CD4-positive, alpha-beta T cell (primary cell): ENCODE results near the gene HTD2. TPM values are rescaled to one million over a fixed set of nuclear protein-coding genes. Genes with fewer than 3 reads are reported as not detected.

Experiments used
- ATAC-seq: fragments of 200-7000 bp; cut with Tn5 transposase; one replicate; pipeline ENCODE4 v1.10.0; 2022; ENCODE audit warnings: mild to moderate bottlenecking; ENCODE audit not compliant: poor library complexity
- CTCF ChIA-PET: fragments of 350-600 bp; sonication (Branson Sonifier 250); formaldehyde crosslinking; loops from one replicate; lab custom pipeline; 2021; ENCODE audit warnings: antibody characterized with exemption, inconsistent platforms; lab: Charles Lee
- POLR2A ChIA-PET: fragments of 350-600 bp; sonication (Branson Sonifier 250); formaldehyde crosslinking; loops from one replicate; lab custom pipeline; 2021; ENCODE audit warnings: antibody characterized with exemption, inconsistent platforms; lab: Charles Lee
- DNase-seq, 14 experiments: peaks; one replicate each; pipeline ENCODE4 v3.0.0-alpha.2; 2013 to 2020; ENCODE audit warnings: mixed read lengths in 2 of 14
- H3K27ac ChIP-seq, 2 donors: one replicate each; pipeline versions ENCODE4 v1.5.1 to v1.7.0; 2013; ENCODE audit warnings: low read length in 2 of 2, low read depth in 1 of 2, mild to moderate bottlenecking in 1 of 2
- H3K27me3 ChIP-seq, 2 experiments: 1 replicate in 1 of 2; 2 replicates in 1 of 2; pipeline versions ENCODE4 v1.6.1 to v1.7.0; 2013; ENCODE audit warnings: low read length in 2 of 2, control low read depth in 1 of 2, mild to moderate bottlenecking in 1 of 2, moderate library complexity in 1 of 2; ENCODE audit not compliant: insufficient read depth in 2 of 2, control insufficient read depth in 1 of 2
- H3K36me3 ChIP-seq: one replicate; pipeline ENCODE4 v1.6.1; 2013; ENCODE audit warnings: low read length, control low read depth; ENCODE audit not compliant: insufficient read depth
- H3K4me1 ChIP-seq: one replicate; pipeline ENCODE4 v1.6.1; 2013; ENCODE audit warnings: low read length, control low read depth; ENCODE audit not compliant: insufficient read depth
- H3K4me3 ChIP-seq: one replicate; pipeline ENCODE4 v1.5.1; 2013; ENCODE audit warnings: mild to moderate bottlenecking, low read length, moderate library complexity
- H3K9me3 ChIP-seq, 2 experiments: 1 replicate in 1 of 2; 2 replicates in 1 of 2; pipeline versions ENCODE4 v1.6.1 to v1.7.0; 2013; ENCODE audit warnings: low read length in 2 of 2, mild to moderate bottlenecking in 2 of 2, control low read depth in 1 of 2, moderate library complexity in 1 of 2; ENCODE audit not compliant: control insufficient read depth in 1 of 2, insufficient read depth in 1 of 2
- H3K27ac Mint-ChIP-seq: one replicate; pipeline ENCODE4 v1.8.0; 2020; ENCODE audit warnings: mixed read lengths
- H3K27me3 Mint-ChIP-seq: one replicate; pipeline ENCODE4 v1.8.0; 2021; ENCODE audit warnings: mixed read lengths
- H3K36me3 Mint-ChIP-seq: one replicate; pipeline ENCODE4 v1.8.0; 2021; ENCODE audit warnings: low read depth, mixed read lengths
- H3K4me1 Mint-ChIP-seq: one replicate; pipeline ENCODE4 v1.8.0; 2021; ENCODE audit warnings: low read depth, mixed read lengths
- H3K4me3 Mint-ChIP-seq: one replicate; pipeline ENCODE4 v1.8.0; 2020; ENCODE audit warnings: mild to moderate bottlenecking, mixed read lengths
- H3K9me3 Mint-ChIP-seq: one replicate; pipeline ENCODE4 v1.8.0; 2020; ENCODE audit warnings: mixed read lengths
- intact Hi-C, 2 experiments: fragments of 100-400 bp; cut with DNase I in 1 of 2; cut with micrococcal nuclease in 1 of 2; formaldehyde crosslinking; loops; one replicate each; pipeline versions ENCODE4 v1.15.1 to v1.9.0; 2023 to 2025; cut with DNase I, micrococcal nuclease
- total RNA-seq, 174 experiments: library from RNA in 2 of 174; stranded (reverse) in 2 of 174; gene quantifications; one replicate each; pipeline ENCODE4 v1.2.3 and lab custom pipeline; 2021 to 2026
- TF ChIP-seq, protein P1 (sequence below): fragments of 200-600 bp; IDR thresholded peaks from one replicate; pipeline ENCODE4 v1.8.0; 2022; ENCODE audit warnings: antibody characterized with exemption, mild to moderate bottlenecking

The HTD2 gene
- total RNA-seq, 2 experiments from 2014 or later: 7.2 to 7.3 TPM

DNA sequence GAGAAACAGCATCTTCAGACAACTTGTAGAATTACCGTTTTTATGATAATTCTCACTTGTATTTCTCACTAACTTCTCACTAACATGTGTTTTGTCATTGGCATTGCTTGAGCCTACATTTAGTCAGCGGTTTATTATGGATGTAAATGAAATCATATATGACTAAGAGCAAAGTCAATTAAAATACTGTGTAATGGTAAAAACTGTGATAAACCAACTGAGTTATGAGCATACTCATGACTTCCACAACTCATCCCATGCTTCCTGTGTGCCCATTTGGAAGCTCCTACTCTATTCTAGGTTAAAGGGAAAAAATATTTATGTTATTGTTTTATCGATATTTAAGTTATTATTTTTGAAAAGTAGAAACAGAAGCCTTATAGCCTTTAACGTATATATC lies 39.1 kb downstream of the HTD2 start:
- peaks cover 18% of the 10 kb centered on the region for H3K36me3 Mint-ChIP-seq
- intact Hi-C loops: no loop called here
- ATAC-seq (no peak), DNase-seq (no peak)
- H3K4me3 Mint-ChIP-seq: no peak overlapping the region
- H3K27ac Mint-ChIP-seq: no peak overlapping the region
- no peaks in the 10 kb centered on the region for H3K9me3 Mint-ChIP-seq
- TF ChIP-seq, protein P1, sequence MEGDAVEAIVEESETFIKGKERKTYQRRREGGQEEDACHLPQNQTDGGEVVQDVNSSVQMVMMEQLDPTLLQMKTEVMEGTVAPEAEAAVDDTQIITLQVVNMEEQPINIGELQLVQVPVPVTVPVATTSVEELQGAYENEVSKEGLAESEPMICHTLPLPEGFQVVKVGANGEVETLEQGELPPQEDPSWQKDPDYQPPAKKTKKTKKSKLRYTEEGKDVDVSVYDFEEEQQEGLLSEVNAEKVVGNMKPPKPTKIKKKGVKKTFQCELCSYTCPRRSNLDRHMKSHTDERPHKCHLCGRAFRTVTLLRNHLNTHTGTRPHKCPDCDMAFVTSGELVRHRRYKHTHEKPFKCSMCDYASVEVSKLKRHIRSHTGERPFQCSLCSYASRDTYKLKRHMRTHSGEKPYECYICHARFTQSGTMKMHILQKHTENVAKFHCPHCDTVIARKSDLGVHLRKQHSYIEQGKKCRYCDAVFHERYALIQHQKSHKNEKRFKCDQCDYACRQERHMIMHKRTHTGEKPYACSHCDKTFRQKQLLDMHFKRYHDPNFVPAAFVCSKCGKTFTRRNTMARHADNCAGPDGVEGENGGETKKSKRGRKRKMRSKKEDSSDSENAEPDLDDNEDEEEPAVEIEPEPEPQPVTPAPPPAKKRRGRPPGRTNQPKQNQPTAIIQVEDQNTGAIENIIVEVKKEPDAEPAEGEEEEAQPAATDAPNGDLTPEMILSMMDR: no peak
- Histone ChIP-seq H3K36me3 (peaks cover 15% of the 10 kb centered on the region), H3K4me1 (peaks cover 11% of the 10 kb centered on the region), H3K27me3 (no peaks in the 10 kb centered on the region), H3K4me3 (no peak overlapping the region), H3K9me3 (no peaks in the 10 kb centered on the region), H3K27ac (no peak overlapping the region)
- POLR2A ChIA-PET: no interaction called here
- no peaks in the 10 kb centered on the region for H3K27me3 Mint-ChIP-seq
- peaks cover 21% of the 10 kb centered on the region for H3K4me1 Mint-ChIP-seq
- CTCF ChIA-PET: no interaction called here

DNA sequence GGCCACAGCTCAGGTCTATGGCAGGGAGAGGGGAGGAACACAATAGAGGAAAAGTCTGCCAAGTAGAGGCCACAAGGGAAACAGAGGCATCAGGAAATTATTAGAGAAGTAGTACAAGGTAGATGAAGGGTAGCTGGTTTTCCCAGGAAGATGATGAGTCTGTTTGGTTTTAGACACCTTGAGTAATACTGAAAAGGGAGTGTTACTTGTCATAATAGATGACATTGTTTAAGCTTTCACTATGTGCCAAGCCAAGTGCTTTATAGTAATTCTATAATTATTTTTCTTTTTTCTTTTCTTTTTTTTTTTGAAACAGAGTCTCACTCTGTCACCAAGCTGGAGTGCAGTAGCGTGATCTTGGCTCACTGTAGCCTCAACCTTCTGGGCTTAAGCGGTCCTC lies 40.0 kb downstream of the HTD2 start:
- Histone ChIP-seq H3K36me3 (peaks cover 15% of the 10 kb centered on the region), H3K4me1 (peaks cover 12% of the 10 kb centered on the region), H3K4me3 (no peak overlapping the region), H3K27me3 (no peaks in the 10 kb centered on the region), H3K27ac (no peak overlapping the region), H3K9me3 (no peaks in the 10 kb centered on the region)
- peaks cover 11% of the 10 kb centered on the region for H3K36me3 Mint-ChIP-seq
- DNase-seq: no peak
- peaks cover 27% of the 10 kb centered on the region for H3K4me1 Mint-ChIP-seq
- H3K9me3 Mint-ChIP-seq: no peaks in the 10 kb centered on the region
- TF ChIP-seq, protein P1: no peak
- intact Hi-C loops: no loop called here
- CTCF ChIA-PET: no interaction called here
- POLR2A ChIA-PET: no interaction called here
- H3K4me3 Mint-ChIP-seq: no peak overlapping the region
- ATAC-seq: no peak
- H3K27me3 Mint-ChIP-seq: no peaks in the 10 kb centered on the region
- H3K27ac Mint-ChIP-seq: no peak overlapping the region

DNA sequence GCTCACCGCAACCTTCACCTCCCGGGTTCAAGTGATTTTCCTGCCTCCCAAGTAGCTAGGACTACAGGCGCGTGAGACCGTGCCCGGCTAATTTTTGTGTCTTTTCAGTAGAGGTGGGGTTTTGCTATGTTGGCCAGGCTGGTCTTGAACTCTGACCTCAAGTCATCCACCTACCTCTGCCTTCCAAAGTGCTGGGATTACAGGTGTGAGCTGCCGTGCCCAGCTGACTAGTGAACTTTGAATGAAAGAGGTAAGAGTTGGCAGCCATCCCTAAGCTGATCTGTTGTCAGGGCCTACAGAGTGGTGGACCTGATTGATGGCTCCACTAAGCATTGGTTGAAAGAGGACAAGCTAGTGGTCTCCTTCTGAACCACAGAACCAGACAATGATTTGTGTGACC lies 41.7 kb downstream of the HTD2 start:
- Histone ChIP-seq H3K4me3 (no peak overlapping the region), H3K36me3 (peaks cover 12% of the 10 kb centered on the region), H3K27ac (no peak overlapping the region), H3K4me1 (peaks cover 12% of the 10 kb centered on the region), H3K27me3 (no peaks in the 10 kb centered on the region), H3K9me3 (no peaks in the 10 kb centered on the region)
- H3K4me3 Mint-ChIP-seq: no peak overlapping the region
- ChIA-PET CTCF (interaction anchor here (0.9 kb wide), 1 partner anchor 55 kb away, joined by 3 read pairs; no protein-coding TSS in a partner anchor), POLR2A (no interaction called here)
- H3K36me3 Mint-ChIP-seq: peaks cover 9% of the 10 kb centered on the region
- no peaks in the 10 kb centered on the region for H3K27me3 Mint-ChIP-seq
- TF ChIP-seq, protein P1: no peak
- H3K27ac Mint-ChIP-seq: no peak overlapping the region
- ATAC-seq (no peak), DNase-seq (no peak)
- intact Hi-C loops: no loop called here
- peaks cover 38% of the 10 kb centered on the region for H3K4me1 Mint-ChIP-seq
- H3K9me3 Mint-ChIP-seq: no peaks in the 10 kb centered on the region
